ENCODE data around the gene MSI2. TPM values are rescaled to one million over a fixed set of nuclear protein-coding genes. Genes with fewer than 3 reads are reported as not detected.

The MSI2 gene
- total and polyA plus RNA-seq, 2 experiments from 2014 or later, result 4.3 to 17.9 TPM

DNA sequence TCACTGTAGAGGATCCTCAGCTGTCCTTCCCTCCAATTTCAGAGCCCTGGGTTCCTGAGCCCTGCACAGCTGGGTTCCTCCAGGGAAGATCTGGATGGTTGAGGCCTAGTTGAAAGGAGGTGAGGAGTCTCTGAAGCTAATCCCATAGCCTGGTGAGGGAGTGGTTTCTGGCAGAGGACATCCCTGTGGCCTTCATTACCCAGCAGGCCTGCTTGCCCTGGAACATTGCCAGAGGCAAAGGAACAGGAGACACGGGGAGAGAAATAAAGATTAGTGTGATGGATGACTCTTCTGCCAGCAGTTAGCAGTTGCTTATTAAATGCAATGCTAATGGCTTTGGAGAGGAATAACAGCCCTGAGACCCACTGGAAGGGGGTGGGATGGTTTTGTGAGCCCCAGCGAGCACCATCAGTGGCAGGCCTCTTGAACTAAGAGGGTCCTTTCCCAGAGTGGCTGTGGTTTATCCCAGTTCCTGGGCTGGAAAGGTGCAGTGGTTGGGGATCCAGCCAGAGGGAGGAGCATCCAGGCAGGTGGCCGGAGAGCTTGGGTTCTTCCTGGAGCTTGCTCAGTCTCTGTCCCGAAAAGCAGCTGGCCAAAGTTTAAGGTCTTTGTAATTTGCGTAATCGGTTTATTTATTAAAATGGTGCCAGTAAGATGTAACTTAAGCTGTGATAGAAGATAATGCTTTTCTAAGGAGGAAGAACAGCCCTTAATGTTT lies 279.1 kb downstream of the MSI2 start:
- no peak overlapping the region for H3K9ac ChIP-seq
- H4K20me1 ChIP-seq (ENCODE audit: insufficient read depth), result no peaks in the 10 kb centered on the region
- H3K4me3 ChIP-seq, result no peak overlapping the region
- no peaks in the 10 kb centered on the region for H3K27me3 ChIP-seq (replicated peaks; ENCODE audit: insufficient read depth)
- H2AFZ ChIP-seq, result no peak overlapping the region
- no peaks in the 10 kb centered on the region for H3K9me3 ChIP-seq (ENCODE audit: low read depth)
- H3K9me2 ChIP-seq (ENCODE audit: insufficient read depth), result no peaks in the 10 kb centered on the region
- DNase-seq, result no peak
- H3K36me3 ChIP-seq (ENCODE audit: low read depth), result no peaks in the 10 kb centered on the region
- 74 to 78% methylated on average over 6 of the region's 6 CpGs for WGBS, 2 experiments (ENCODE audit: low coverage in 1 of 2, low lambda C conversion rate in 2 of 2, missing lambda C conversion rate in 2 of 2)
- peaks cover 4% of the 10 kb centered on the region for H3K4me1 ChIP-seq (ENCODE audit: insufficient read depth)
- no peaks in the 10 kb centered on the region for H3K79me2 ChIP-seq (ENCODE audit: insufficient read depth)
- in situ Hi-C loops (cut with MboI), result no loop called here
- no peak for TF ChIP-seq EZH2 (IDR thresholded peaks at IDR 0.05; ENCODE audit: insufficient read depth, poor library complexity, severe bottlenecking)
- TF ChIP-seq EZH2phosphoT487 (IDR thresholded peaks at IDR 0.05; ENCODE audit: insufficient read depth, low read depth), result no peak
- no peak overlapping the region for H3K4me2 ChIP-seq (ENCODE audit: unreplicated experiment)
- no peak overlapping the region for H3K27ac ChIP-seq
- 0 out of 2 replicates have a peak, but pooled peaks cover 2% of the 10 kb centered on the region for H3F3A ChIP-seq (ENCODE audit: insufficient read depth)

DNA sequence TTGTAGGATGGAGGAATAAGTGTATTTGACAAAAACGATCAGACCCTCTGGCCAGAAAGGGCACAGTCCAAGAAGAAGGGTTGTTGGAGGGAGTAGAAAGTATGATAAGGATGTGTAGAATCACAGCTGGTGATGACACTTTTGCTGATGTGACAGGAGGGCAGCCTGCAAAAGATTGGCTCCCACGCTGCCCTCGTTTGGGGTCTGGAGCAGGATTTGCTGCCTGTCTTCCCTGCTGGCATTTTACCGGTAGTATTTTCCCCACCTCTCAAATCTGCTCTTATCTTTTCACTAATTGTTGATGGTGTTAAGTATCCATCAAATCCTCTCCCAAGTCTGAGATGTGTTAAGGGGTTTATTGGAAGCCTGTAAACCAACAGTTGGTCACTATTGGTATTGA lies 280.0 kb downstream of the MSI2 start:
- in situ Hi-C loops (cut with MboI), result no loop called here
- no peak overlapping the region for H3K9ac ChIP-seq
- H3K36me3 ChIP-seq (ENCODE audit: low read depth), result no peaks in the 10 kb centered on the region
- no peaks in the 10 kb centered on the region for H3F3A ChIP-seq (ENCODE audit: insufficient read depth)
- no peak overlapping the region for H3K4me2 ChIP-seq (ENCODE audit: unreplicated experiment)
- DNase-seq, result no peak
- H3K79me2 ChIP-seq (ENCODE audit: insufficient read depth), result no peaks in the 10 kb centered on the region
- H3K4me3 ChIP-seq, result no peak overlapping the region
- H3K4me1 ChIP-seq (ENCODE audit: insufficient read depth), result no peaks in the 10 kb centered on the region
- 78 to 80% methylated on average over 4 of the region's 4 CpGs for WGBS, 2 experiments (ENCODE audit: low coverage in 1 of 2, low lambda C conversion rate in 2 of 2, missing lambda C conversion rate in 2 of 2)
- no peaks in the 10 kb centered on the region for H4K20me1 ChIP-seq (ENCODE audit: insufficient read depth)
- no peaks in the 10 kb centered on the region for H3K27me3 ChIP-seq (replicated peaks; ENCODE audit: insufficient read depth)
- H3K27ac ChIP-seq, result no peak overlapping the region
- H2AFZ ChIP-seq, result no peak overlapping the region
- no peaks in the 10 kb centered on the region for H3K9me2 ChIP-seq (ENCODE audit: insufficient read depth)
- TF ChIP-seq EZH2phosphoT487 (IDR thresholded peaks at IDR 0.05; ENCODE audit: insufficient read depth, low read depth), result no peak
- TF ChIP-seq EZH2 (IDR thresholded peaks at IDR 0.05; ENCODE audit: insufficient read depth, poor library complexity, severe bottlenecking), result no peak
- H3K9me3 ChIP-seq (ENCODE audit: low read depth), result no peaks in the 10 kb centered on the region

DNA sequence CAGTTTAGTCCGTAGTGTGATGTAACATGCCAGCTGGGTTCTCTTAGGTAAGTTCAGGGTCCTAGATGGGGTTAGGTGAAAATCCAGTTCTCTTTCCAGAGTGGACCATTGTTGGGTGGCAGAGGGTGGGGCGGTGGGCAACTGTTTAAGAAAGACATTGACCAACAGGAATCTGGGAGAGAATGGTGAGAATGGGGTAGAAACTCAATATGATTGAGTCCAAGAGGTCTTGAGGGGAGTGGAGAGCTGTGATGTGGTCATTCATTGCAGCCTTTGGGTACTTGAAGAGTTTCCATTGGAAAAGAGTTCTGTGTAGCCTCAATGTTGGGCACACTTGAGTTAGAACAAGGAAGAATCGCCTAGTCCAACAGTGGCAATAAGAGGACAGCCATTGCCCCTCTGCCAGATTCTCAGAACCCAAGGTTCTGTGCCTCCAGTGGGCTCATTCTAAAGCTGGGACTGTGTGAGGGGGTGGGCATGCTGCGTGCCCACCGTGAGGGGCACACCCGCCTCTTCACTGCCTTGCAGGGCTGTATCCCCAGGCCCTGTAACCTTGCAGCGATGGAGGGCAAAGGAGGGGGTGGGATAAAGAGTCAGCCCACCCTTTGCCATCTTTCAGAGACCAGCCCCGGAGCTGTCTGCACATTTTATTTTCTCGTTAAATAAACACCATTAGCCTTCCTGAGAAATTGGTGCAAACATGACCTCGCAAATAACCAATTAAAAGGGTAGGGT lies 280.6 kb downstream of the MSI2 start:
- H3K27me3 ChIP-seq (replicated peaks; ENCODE audit: insufficient read depth), result no peaks in the 10 kb centered on the region
- H3K9me3 ChIP-seq (ENCODE audit: low read depth), result no peaks in the 10 kb centered on the region
- H3K9ac ChIP-seq, result no peak overlapping the region
- H3K36me3 ChIP-seq (ENCODE audit: low read depth), result no peaks in the 10 kb centered on the region
- no peaks in the 10 kb centered on the region for H3K4me1 ChIP-seq (ENCODE audit: insufficient read depth)
- no peak overlapping the region for H2AFZ ChIP-seq
- no peak for DNase-seq
- no peak overlapping the region for H3K27ac ChIP-seq
- no peak overlapping the region for H3K4me3 ChIP-seq
- WGBS, 2 experiments (ENCODE audit: low coverage in 1 of 2, low lambda C conversion rate in 2 of 2, missing lambda C conversion rate in 2 of 2), result 86 to 89% methylated on average over 10 of the region's 10 CpGs
- no peaks in the 10 kb centered on the region for H3K9me2 ChIP-seq (ENCODE audit: insufficient read depth)
- no peaks in the 10 kb centered on the region for H3F3A ChIP-seq (ENCODE audit: insufficient read depth)
- H3K4me2 ChIP-seq (ENCODE audit: unreplicated experiment), result no peak overlapping the region
- no peaks in the 10 kb centered on the region for H4K20me1 ChIP-seq (ENCODE audit: insufficient read depth)
- TF ChIP-seq EZH2phosphoT487 (IDR thresholded peaks at IDR 0.05; ENCODE audit: insufficient read depth, low read depth) (no peak), EZH2 (IDR thresholded peaks at IDR 0.05; ENCODE audit: insufficient read depth, poor library complexity, severe bottlenecking) (no peak)
- H3K79me2 ChIP-seq (ENCODE audit: insufficient read depth), result no peaks in the 10 kb centered on the region
- in situ Hi-C loops (cut with MboI), result no loop called here

DNA sequence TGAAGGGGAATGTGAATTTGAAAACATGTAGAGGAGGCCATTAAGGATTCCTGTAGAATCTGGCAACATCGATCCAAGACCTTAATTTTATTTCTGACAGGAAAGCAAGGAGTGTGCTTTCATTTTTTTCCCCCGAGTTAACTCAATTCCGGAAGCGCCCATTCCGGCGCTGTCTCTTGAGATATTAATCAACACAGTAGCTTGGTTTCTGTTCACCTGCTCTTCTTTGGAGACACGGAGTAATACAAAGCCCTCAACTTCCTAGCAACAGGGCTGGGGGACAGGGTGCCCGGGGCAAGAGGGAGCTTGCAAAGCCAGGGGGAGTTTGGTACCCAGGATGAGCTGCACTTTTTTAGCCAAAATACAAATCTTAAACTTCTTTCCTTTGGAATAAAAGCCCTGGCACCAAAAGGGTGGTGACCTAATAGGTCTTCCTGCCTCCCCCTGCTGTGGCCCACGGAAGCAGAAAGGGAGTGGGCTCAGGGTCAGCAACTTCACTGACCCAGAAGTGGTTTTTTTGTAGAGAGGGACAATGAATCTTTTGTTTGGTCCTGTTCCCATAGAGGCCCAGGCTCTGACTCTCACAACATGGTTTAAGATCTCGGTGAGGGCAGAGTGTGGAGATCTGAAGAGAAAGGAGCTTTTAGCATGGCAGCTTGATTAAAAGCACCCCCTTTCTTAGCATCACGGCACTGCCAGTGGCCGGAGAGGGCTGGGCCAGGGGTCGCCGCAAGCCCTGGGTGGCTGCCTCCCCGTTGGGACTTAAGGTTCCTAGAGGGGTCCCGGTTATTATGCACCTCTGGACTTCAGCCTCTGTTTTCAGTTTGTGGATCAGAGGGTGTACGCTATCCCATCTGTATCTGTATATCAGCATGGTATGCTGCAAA lies 281.4 kb downstream of the MSI2 start:
- Histone ChIP-seq H4K20me1 (ENCODE audit: insufficient read depth) (no peaks in the 10 kb centered on the region), H3K9ac (no peak overlapping the region), H3K27ac (no peak overlapping the region), H3K4me1 (ENCODE audit: insufficient read depth) (no peaks in the 10 kb centered on the region), H3F3A (ENCODE audit: insufficient read depth) (no peaks in the 10 kb centered on the region), H3K36me3 (ENCODE audit: low read depth) (no peaks in the 10 kb centered on the region), H2AFZ (no peak overlapping the region), H3K9me2 (ENCODE audit: insufficient read depth) (no peaks in the 10 kb centered on the region), H3K4me3 (no peak overlapping the region), H3K27me3 (replicated peaks; ENCODE audit: insufficient read depth) (no peaks in the 10 kb centered on the region), H3K4me2 (ENCODE audit: unreplicated experiment) (no peak overlapping the region), H3K79me2 (ENCODE audit: insufficient read depth) (no peaks in the 10 kb centered on the region), H3K9me3 (ENCODE audit: low read depth) (no peaks in the 10 kb centered on the region)
- no peak for TF ChIP-seq EZH2phosphoT487 (IDR thresholded peaks at IDR 0.05; ENCODE audit: insufficient read depth, low read depth)
- no peak for TF ChIP-seq EZH2 (IDR thresholded peaks at IDR 0.05; ENCODE audit: insufficient read depth, poor library complexity, severe bottlenecking)
- in situ Hi-C loops (cut with MboI), result no loop called here
- DNase-seq, result no peak
- whole genome bisulfite sequencing, 2 experiments (ENCODE audit: low coverage in 1 of 2, low lambda C conversion rate in 2 of 2, missing lambda C conversion rate in 2 of 2), result 77 to 78% methylated on average over 17 of the region's 17 CpGs

Measured in GM23248 (cell line).